ENCODE data around the gene TIGD3. TPM values are rescaled to one million over a fixed set of nuclear protein-coding genes. Genes with fewer than 3 reads are reported as not detected.
A peak's percentile ranks its signal among the peaks of the same experiment; 100 is the strongest.

TIGD3 gene, protein sequence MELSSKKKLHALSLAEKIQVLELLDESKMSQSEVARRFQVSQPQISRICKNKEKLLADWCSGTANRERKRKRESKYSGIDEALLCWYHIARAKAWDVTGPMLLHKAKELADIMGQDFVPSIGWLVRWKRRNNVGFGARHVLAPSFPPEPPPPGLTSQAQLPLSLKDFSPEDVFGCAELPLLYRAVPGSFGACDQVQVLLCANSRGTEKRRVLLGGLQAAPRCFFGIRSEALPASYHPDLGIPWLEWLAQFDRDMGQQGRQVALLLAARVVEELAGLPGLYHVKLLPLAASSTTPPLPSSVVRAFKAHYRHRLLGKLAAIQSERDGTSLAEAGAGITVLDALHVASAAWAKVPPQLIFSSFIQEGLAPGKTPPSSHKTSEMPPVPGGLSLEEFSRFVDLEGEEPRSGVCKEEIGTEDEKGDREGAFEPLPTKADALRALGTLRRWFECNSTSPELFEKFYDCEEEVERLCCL
- 0.29 TPM for total RNA-seq

DNA sequence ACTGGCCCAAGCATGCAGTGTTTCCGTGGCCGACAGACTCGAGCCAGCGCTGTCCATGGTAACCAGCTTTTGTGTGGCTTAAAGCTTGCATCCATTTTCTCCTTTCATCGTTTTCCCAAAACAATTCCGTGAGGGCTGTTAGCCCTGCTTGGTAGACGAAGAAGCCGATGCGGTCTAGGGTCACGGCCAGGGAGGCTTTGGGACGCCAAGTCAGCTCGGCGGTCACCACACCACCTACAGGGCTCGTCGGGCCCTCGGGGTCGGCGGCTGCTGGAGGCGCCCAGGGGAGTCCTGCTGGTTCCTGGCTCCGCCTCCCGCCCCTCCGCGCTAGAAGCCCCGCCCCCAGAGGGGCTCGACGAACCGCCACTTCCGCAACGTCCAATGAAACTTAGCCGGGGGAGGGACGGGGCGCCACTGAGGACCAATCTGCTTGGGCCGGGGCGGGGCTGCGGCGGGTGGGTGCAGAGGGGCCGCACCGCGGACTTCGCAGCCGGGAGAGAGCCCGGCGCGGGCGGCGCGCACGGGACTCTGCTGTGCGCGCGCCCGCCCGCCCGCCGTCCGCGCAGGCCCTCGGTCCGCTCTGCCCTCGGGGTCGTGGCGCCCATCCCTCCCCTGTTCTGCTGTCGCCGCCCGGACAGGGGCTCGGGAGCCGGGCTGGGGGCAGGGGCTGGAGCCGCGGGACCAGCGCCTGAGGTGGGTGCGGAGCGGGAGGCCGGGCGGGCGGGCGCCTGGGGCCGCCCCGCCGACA is at the start of gene TIGD3:
TSS of gene TIGD3 (plus strand) at position 487 of the 748 bp plus-strand sequence. CDS start 1,058 bp downstream, outside the sequence.
- peak; percentile 97 for DNase-seq (ENCODE audit: low spot score)

DNA sequence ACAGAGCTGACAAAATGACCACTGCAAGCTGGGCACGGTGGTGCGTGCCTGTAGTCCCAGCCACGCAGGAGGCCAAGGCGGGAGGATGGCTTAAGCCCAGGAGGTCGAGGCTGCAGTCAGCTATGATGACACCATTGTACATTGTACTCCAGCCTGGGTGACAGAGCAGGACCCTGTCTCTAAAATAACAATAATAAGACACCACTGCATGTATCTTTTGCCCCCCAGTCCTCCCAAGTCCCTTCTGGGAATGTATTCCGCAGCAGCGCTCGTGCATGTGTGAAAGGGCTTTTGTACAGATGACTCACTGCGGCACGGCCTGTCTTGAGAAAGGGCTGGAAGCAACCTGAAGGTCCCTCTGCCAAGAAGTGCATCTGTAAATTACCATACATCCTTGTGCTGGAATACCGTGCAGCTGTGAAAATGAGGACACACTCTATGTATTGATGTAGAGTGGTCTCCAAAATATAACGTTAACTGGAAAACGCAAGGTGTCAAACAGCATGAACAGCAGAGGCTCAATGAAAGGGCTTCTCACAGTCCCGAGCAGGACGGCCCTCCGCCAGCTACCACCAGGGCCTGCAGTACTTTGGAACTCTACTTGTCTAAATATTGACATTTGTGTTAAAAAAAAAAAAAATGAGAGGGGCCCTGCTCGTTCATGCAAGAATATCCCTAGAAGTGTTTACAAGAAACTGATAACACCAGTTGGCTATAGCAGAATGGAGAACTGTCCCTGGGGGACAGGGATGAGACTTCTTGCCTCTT is 48.9 kb upstream of the TIGD3 start:
- DNase-seq (ENCODE audit: low spot score), result peak; percentile 61

DNA sequence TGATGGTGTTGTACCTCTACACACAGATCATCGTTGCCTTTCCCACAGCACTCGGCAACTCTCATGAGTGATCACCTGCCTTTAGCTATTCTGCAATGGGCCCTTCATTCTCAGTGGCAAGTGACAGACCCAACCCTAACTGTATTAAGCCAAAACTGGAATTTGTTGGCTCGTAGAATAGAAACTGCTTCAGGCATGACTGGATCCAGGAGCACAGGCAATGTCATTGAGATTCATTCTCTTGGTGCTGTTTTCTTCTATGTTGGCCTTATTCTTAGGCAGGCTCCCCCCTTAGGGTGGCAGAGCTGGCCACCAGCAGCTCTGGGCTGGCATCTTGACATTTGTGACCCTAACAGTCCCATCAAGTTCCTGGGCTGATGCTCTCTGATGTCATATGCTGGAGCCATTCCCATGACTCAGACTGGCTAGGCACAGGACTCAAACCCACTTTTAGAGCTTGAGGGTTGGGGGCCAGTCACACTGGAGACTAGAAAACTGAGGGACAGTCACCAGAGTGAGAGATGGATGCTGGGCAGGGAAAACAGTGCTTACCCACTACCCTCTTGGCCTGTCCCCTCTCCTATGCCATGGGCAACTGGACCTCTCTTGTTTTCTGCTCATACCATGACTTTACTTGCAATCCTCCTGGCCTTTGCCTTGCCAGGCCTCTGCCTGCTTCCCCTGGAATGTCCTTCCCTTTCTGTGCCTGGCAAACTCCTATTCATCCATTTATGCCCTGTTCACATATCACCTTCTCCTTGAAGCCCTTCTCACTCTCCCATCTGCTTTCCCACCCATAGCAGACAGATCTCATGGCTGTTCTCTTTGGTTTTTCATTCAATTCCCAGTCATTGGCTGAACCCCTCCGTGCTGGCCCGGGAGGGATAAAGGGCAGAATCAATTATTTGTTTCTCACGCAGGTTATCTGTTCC is 47.0 kb upstream of the TIGD3 start:
- DNase-seq (ENCODE audit: low spot score), result no peak

DNA sequence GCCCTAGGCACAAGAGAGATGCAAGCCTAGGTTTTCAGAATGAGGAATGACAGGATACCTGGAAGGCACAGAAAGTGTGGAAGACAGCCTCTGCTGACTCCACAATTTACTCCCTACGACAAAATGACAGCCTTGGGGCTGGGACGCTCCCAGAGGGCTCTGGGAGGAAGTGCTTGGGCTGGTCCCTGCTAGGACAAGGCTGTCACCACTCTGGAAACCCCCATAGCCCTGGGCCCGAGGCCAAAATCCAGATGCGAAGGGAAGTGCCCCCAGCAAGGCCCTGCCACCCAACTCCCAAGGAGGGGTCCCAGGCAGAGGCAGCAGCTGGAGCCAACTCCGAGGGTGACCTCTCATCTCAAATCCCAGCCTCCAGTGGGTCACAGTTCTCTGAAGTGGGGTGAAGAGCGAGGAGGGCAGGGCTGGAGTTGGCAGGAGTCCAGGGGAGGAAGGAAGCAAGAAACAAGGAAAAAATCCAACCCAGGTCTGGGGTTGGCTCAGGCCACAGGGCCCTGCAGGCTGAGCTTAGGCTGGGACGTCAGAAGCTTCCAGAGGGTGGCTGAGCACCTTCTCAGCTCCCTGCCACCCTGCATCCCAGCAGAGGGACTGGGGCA is 46.2 kb upstream of the TIGD3 start:
- DNase-seq (ENCODE audit: low spot score), result no peak

DNA sequence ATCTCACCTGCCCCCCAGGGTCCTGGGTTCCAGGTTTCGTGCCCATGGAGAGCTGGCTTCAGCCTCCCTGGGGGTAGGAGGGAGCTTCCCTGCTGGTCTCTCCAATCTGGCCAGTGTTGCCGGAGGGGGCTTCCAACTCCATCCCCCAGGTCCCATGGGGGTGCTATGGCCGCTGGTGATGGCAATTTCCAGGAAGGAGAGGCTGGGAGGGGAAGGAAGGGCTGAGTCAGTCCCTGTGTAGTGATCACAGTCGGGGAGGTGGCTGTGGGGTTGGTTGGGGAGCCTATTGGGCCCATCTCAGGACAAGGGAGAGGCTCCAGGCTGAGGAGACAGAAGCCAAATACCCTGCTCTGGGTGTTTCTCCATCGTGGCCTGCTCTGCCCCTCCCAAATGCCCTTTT is 45.5 kb upstream of the TIGD3 start:
- no peak for DNase-seq (ENCODE audit: low spot score)

DNA sequence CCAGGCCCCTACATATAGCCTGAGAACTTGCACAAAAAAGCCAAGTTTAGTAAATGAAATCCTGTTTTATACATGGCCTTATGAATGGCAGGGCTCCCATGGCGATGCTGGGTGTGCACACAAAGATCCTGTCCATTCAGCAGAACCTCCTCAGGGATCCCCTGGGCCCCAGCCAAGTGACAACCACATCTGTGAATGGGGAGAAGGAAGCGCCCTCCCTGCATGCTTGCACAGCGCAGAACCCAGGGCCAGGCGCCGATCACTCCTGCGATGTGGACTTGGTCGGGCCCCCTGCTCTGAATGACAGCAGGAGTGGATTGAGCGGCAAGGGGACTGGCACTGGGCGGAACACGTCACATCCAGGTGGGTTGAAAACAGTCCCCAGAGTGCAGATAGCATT is 44.3 kb upstream of the TIGD3 start:
- DNase-seq (ENCODE audit: low spot score), result peak; percentile 45

DNA sequence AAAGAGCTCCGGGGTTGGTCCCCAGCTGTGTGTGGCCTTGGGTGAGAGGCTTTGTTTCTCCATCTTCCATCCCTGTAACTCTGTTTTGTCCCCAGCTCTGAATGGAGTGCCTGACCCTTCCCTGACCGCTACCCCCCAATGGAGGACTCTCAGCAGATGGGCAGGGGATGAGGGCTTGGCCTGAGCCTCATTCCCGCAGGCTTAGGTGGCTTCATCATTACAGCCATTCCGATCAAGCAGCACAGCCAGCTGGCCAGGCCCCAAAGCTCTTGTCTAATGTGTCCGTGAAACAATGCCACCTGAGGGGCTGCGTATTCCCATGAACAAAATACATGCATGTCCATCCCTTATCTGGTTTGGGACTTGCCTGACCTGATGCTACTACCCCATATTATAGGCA is 43.8 kb upstream of the TIGD3 start:
- no peak for DNase-seq (ENCODE audit: low spot score)

DNA sequence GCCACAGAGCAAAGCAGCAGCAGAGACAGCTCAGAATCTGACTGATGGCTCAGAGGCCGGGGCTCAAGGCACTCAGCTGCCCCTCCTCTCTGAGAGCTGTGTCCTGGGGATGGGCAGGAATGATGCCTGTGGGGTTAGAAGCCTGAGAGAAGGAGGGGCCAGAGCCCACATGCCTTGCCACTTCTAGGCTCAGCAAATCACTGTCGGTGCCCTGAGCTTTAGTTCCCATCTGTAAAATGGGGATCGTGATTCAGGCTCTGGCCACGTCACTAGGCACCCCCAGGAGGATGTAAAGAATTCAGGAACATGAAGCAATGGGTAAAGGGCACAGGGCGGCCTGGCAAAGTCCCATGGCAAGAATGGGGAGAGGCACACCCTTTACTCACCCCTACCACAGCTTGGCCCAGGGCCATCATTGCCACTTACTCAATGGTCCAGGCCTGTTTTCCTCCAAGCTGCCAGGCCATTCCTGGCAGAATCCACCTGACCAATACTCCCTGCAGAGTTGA is 43.3 kb upstream of the TIGD3 start:
- DNase-seq (ENCODE audit: low spot score), result peak; percentile 58

DNA sequence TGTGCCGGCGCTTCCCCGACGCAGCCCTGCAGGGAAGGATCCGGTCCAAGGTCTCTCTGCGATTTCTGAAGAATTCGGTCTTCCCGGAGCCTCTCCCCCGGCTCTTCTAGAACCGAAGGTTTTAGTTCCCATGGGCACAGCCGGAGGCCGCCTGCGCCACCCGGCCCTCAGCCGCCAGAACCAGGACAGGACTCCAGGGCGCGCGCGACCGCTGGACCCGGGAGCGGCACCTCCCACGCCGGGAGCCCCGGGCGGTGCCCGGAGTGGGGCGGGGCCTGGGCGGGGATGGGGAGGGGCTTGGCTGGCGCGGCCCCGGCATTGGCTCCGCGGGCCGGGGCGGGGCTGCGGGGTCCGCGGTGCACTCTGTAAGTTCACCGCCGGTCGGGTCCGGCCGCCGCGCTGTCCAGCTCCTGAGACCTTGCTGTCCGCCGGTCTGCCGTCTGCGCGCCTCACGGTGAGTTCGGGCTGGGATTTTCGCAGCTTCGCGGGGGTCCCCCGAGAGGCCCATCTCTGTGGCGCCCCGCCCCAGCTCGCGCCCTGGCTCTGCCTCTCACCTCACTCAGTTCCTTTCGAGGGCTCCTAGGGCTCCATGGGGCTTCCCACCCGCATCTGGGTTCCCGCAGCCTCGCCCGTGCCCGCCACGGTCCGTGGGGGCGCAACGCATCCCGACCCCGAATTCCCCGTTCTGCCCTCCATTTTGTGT is 39.9 kb upstream of the TIGD3 start, which contains the start of gene CDC42EP2:
TSS of gene CDC42EP2 (plus strand) at position 366 of the 703 bp plus-strand sequence. CDS start 6,033 bp downstream, outside the sequence.
- DNase-seq (ENCODE audit: low spot score), result peak; percentile 88

DNA sequence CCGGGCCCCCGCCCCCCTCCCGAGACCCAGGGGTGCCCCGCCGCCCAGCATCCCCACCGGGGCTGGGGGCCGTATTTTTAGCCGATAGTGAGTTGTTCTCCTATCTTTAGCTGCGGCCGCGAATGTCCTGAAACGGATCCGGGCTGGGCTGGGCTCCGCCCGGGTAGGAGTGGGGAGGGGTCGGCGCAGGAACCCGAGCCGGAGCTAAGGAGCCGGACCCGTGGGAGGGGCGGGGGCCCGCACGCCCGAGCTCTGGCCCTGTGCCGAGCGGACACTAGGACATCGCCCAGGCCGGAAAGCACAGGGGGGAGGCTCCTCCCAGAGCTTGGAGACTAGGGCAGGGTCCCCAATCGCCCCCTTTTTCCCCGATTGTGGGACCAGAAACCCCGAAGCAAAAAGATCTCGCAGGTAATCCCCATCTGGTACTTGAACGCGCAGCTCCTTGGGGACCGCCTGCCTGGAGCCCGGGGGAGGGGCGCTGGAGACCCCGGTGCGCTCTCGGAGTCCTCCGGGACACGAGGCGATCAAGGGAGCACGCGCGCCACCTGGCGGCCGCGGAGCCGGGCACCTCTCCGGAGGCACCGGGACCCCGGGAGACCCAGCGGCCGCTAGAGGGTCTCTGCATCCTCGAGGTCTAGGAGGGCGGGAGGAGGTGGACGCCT is 39.2 kb upstream of the TIGD3 start:
- DNase-seq (ENCODE audit: low spot score), result peak; percentile 77

DNA sequence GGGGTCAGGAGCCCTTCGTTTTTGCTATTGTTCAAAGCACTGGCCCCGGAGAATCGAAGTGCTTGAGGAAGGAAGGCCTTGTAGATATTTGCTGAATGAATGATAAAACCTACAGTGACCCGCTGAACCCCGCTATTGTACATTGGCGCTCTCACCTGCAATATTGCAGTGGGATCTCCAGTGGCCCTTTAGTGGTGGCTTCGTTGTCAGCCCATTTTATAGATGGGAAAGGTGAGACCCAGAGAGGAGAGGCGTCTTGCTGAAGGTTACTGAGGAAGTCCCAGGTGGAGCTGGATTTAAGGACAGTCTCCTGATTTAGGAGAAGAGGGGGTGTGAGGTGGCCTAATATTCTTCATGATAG is 38.7 kb upstream of the TIGD3 start:
- no peak for DNase-seq (ENCODE audit: low spot score)

DNA sequence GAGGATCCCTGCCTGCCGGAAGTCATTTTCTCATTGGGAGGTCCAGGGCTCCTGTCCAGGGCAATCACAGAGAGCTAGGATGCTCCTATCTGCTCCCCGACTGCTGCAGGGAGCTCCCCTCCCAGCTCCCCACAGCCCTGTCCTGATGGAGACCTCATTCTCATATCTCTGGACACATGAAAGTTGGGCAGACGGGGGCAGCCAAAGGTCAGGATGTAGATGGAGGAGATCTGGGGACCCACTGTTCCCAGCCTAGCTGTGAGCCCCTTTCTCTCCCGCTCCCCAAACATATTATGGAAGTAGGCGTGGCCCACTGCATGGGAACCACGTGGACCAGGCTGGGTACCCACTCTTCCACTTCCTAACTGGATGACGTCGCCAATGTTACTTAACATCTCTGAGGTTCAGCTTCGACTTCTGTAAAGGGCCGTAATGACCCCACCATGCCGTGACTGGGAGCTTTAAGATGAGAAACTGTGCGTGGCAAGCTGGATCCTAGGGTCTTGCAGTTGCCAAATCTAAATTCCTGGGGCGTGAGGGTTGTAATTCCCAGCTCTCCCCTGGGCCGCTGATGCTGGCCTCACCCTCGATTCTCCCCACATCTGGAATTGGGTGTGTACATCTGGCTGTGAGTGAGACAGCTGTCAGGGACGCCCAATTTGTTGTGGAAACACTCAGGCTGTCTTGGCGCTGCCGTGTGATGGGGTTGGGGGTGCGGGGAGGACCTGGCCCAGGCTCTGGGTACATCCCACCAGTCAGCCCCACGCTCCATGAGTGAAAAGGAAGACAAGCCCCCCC is 38.1 kb upstream of the TIGD3 start:
- DNase-seq (ENCODE audit: low spot score), result peak; percentile 21

DNA sequence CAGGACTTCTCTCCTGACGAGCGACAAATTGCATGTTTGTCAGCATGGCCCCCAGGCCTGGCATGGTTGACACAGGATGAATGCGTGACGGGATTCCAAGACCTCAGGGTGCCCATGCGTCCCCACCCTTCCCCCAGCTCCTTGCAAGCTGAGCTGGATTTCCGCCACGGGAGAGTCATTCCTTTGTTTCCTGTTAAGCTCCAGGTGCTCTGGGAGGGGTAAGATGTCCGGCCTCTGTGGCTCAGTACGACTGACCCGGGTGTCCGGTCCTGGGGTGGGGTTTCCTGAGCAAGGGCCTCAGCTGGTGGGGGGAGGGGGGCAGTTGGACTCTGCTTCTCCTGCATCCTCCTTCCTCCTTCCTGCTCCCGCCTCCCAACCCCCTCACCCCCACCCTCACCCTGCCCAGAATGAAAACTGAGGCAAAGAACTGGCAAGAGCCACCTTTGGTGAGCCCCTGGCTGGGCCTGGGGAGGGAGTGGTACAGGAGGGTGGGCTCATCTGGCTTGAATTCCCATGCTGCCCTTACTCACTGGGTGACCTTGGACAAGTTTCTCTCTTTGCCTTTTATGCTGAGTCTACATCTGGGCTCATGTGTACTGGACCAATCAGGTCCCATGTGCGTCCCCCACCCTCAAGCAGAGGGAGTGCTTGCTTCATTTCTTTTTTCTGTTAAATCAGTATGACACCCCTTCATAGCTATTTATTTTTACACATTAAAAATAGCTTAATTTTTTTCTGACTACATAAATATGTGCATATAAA is 37.3 kb upstream of the TIGD3 start:
- peak; percentile 83 for DNase-seq (ENCODE audit: low spot score)

DNA sequence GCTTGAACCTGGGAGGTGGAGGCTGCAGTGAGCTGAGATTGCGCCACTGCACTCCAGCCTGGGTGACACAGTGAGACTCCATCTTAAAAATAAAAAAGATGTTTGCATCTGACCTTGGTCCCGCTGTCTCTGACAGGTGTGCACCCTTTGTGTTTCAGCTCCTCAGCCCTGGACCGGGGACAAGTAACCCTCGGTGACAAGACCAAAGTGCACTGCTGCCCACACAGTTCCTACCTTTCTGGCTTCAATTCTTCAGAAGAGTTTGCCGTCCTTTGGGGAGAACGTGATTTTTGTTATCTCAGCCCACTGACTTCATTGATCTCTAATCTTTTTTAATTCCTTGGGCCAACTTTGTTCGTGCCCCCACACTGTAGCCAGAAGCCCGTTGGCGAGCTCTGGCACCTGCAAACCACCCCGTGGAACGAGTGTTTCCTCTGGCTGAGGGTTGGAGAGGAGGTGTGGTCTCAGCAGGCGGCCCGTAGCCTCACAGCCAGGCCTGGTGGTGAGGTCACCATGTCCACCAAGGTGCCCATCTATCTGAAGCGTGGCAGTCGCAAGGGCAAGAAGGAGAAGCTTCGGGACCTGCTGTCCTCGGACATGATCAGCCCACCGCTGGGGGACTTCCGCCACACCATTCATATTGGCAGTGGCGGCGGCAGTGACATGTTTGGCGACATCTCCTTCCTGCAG is 34.0 kb upstream of the TIGD3 start:
- DNase-seq (ENCODE audit: low spot score), result no peak

DNA sequence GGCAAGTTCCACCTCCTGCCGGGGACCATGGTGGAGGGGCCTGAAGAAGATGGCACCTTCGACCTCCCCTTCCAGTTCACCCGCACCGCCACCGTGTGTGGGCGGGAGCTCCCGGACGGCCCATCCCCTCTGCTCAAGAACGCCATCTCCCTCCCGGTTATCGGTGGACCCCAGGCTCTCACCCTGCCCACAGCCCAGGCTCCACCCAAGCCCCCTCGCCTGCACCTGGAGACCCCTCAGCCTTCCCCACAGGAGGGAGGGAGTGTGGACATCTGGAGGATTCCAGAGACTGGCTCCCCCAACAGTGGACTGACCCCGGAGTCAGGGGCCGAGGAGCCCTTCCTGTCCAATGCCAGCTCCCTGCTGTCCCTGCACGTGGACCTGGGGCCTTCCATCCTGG is 33.5 kb upstream of the TIGD3 start:
- no peak for DNase-seq (ENCODE audit: low spot score)

DNA sequence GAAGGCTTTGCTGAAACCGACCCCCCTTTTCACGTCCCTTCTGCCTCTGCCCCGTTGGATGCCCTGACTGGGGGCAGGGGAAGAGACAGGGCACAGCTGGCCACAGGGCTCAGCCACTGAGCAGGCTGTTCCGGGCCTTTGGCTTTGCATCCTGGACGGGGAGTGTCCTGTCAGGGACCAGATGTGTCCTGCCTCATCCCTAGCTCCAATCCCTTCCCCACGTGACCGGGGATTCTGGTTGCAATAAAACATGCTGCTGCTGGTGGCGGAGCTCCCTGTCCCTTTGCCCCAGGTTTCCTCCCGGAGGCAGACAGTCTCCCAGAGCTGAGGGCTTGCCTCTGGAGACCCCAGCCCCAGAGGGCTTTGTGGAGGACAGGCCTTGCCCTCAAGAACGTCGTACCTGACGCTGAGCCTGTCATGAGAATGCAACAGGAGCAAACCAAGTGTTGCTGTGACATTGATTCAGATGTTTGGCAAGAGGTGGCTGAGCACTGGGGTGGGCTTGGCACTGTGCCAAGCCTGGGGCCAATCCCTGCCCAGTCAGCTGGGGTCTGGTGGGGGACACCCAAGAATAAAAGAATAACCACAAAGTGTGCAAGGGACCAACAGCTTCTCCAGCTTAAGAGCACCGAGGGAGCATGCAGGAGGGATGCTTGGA is 32.6 kb upstream of the TIGD3 start:
- peak; percentile 43 for DNase-seq (ENCODE audit: low spot score)

All from mucosa of gallbladder (tissue), 1 donor.